Colonic mucosa (tissue), 4 donors: ENCODE data around the gene SPIB. TPM values are rescaled to one million over a fixed set of nuclear protein-coding genes. Genes with fewer than 3 reads are reported as not detected.
"Not testable (repeated sequence)": the region's sequence is repeated elsewhere in the genome, so short reads cannot be mapped to it uniquely, and the experiment has no call there.

Experiments
- DNase-seq: peaks from one replicate; pipeline ENCODE4 v3.0.0-alpha.2; 2020
- H3K27ac ChIP-seq: fragments of 200-600 bp; one replicate; pipeline ENCODE4 v1.8.0; 2021
- H3K27me3 ChIP-seq: fragments of 200-600 bp; one replicate; pipeline ENCODE4 v1.8.0; 2021
- H3K36me3 ChIP-seq: fragments of 200-600 bp; one replicate; pipeline ENCODE4 v1.8.0; 2021
- H3K4me1 ChIP-seq: fragments of 200-600 bp; one replicate; pipeline ENCODE4 v1.8.0; 2021; ENCODE audit warnings: mild to moderate bottlenecking
- H3K4me3 ChIP-seq: fragments of 200-600 bp; one replicate; pipeline ENCODE4 v1.8.0; 2021
- H3K9ac ChIP-seq, 2 donors: one replicate each; pipeline ENCODE4 v1.7.0; 2013; ENCODE audit warnings: control low read depth in 2 of 2, low read depth in 2 of 2, low read length in 2 of 2
- H3K9me3 ChIP-seq: fragments of 200-600 bp; one replicate; pipeline ENCODE4 v1.8.0; 2021
- CTCF ChIP-seq: fragments of 200-600 bp; IDR thresholded peaks from one replicate; pipeline ENCODE4 v1.8.0; 2022; ENCODE audit warnings: antibody characterized with exemption, mild to moderate bottlenecking
- intact Hi-C: fragments of 100-400 bp; cut with DNase I; formaldehyde crosslinking; loops from one replicate; pipeline ENCODE4 v1.14.1; 2022
- total RNA-seq, 2 donors: library from RNA; stranded (reverse); fragmentation: NEBNext Ultra II Directional in 1 of 2; extraction: Animal tissue kit (Norgen Biotek cat#: 25700) in 1 of 2; gene quantifications; one replicate each; pipeline ENCODE4 v1.2.1, GENCODE V29; 2021
- donor health status: healthy.
- donor health status: DM: no; HTN: no; CAD: no.
- donor health status: DM: no; HTN: no; CAD: no.

SPIB gene
- total RNA-seq, 2 donors from 2014 or later, result 32.5 to 46.0 TPM

- DNase-seq, result no peak
- intact Hi-C loops, result no loop called here
- H3K36me3 ChIP-seq, result no peaks in the 10 kb centered on the region
- no peak for TF ChIP-seq CTCF
- no peaks in the 10 kb centered on the region for H3K9me3 ChIP-seq
- no peak overlapping the region for H3K9ac ChIP-seq
- no peak overlapping the region for H3K27ac ChIP-seq
- no peaks in the 10 kb centered on the region for H3K27me3 ChIP-seq
- H3K4me1 ChIP-seq, result no peaks in the 10 kb centered on the region
- H3K4me3 ChIP-seq, result no peak overlapping the region
These were observed 50.1 kb downstream of the SPIB start for GRCh38 chr19:50468818-50469217.

GRCh38 chr19:50473336-50473735, 54.6 kb downstream of the SPIB start:
- H3K9ac ChIP-seq, H3K36me3 ChIP-seq, H3K27me3 ChIP-seq, H3K27ac ChIP-seq, DNase-seq, H3K4me1 ChIP-seq, H3K9me3 ChIP-seq, H3K4me3 ChIP-seq, intact Hi-C loops: not testable (repeated sequence)

- Histone ChIP-seq H3K27me3 (no peaks in the 10 kb centered on the region), H3K27ac (no peak overlapping the region), H3K4me3 (no peak overlapping the region), H3K36me3 (peaks cover 4% of the 10 kb centered on the region), H3K9me3 (no peaks in the 10 kb centered on the region), H3K9ac (no peak overlapping the region), H3K4me1 (peaks cover 8% of the 10 kb centered on the region)
- DNase-seq, result no peak
- intact Hi-C loops, result no loop called here
- no peak for TF ChIP-seq CTCF
These were observed 56.4 kb downstream of the SPIB start for GRCh38 chr19:50475101-50475568.

- H3K27ac ChIP-seq, result peak overlapping the region; percentile 70
- TF ChIP-seq CTCF, result no peak
- intact Hi-C loops, result no loop called here
- peaks cover 4% of the 10 kb centered on the region for H3K36me3 ChIP-seq
- peak overlapping the region; percentile 82 for H3K4me3 ChIP-seq
- H3K4me1 ChIP-seq, result peaks cover 8% of the 10 kb centered on the region
- no peak overlapping the region for H3K9ac ChIP-seq
- no peaks in the 10 kb centered on the region for H3K27me3 ChIP-seq
- H3K9me3 ChIP-seq, result no peaks in the 10 kb centered on the region
- no peak for DNase-seq
These were observed 57.0 kb downstream of the SPIB start for GRCh38 chr19:50475736-50476223.

GRCh38 chr19:50476224-50476906, 57.6 kb downstream of the SPIB start, which contains the start of the genes EMC10 and GARIN5A:
Gene EMC10 (plus strand): TSS chr19:50476507. CDS start chr19:50476545, 38 bp downstream.
Gene GARIN5A (minus strand): TSS chr19:50476848. CDS start chr19:50476388, 460 bp downstream.
- peak; percentile 93 for DNase-seq
- Histone ChIP-seq H3K27ac (peak within 1 kb of the TSS; percentile 70), H3K27me3 (no peaks in the 10 kb centered on the region), H3K9ac (peak within 1 kb of the TSS; percentile 89 to 93), H3K36me3 (peaks cover 6% of the 10 kb centered on the region), H3K9me3 (no peaks in the 10 kb centered on the region), H3K4me3 (peak within 1 kb of the TSS; percentile 82), H3K4me1 (peaks cover 8% of the 10 kb centered on the region)
- TF ChIP-seq CTCF, result no peak
- intact Hi-C loops, result no loop called here

- DNase-seq, result no peak
- H3K27ac ChIP-seq, result peak overlapping the region; percentile 70
- H3K4me3 ChIP-seq, result peak overlapping the region; percentile 82
- H3K27me3 ChIP-seq, result no peaks in the 10 kb centered on the region
- no peak for TF ChIP-seq CTCF
- peaks cover 9% of the 10 kb centered on the region for H3K36me3 ChIP-seq
- H3K9me3 ChIP-seq, result no peaks in the 10 kb centered on the region
- H3K4me1 ChIP-seq, result peaks cover 8% of the 10 kb centered on the region
- peak overlapping the region; percentile 89 to 93 for H3K9ac ChIP-seq
- intact Hi-C loops, result no loop called here
These were observed 58.1 kb downstream of the SPIB start for GRCh38 chr19:50476907-50477238.
